ENCODE measurements around the gene ZFP36. TPM values are rescaled to one million over a fixed set of nuclear protein-coding genes. Genes with fewer than 3 reads are reported as not detected.
A peak's percentile ranks its signal among the peaks of the same experiment; 100 is the strongest.

The ZFP36 gene
- total RNA-seq, 4 donors from 2014 or later, result 183 to 682 (median 309) TPM

DNA sequence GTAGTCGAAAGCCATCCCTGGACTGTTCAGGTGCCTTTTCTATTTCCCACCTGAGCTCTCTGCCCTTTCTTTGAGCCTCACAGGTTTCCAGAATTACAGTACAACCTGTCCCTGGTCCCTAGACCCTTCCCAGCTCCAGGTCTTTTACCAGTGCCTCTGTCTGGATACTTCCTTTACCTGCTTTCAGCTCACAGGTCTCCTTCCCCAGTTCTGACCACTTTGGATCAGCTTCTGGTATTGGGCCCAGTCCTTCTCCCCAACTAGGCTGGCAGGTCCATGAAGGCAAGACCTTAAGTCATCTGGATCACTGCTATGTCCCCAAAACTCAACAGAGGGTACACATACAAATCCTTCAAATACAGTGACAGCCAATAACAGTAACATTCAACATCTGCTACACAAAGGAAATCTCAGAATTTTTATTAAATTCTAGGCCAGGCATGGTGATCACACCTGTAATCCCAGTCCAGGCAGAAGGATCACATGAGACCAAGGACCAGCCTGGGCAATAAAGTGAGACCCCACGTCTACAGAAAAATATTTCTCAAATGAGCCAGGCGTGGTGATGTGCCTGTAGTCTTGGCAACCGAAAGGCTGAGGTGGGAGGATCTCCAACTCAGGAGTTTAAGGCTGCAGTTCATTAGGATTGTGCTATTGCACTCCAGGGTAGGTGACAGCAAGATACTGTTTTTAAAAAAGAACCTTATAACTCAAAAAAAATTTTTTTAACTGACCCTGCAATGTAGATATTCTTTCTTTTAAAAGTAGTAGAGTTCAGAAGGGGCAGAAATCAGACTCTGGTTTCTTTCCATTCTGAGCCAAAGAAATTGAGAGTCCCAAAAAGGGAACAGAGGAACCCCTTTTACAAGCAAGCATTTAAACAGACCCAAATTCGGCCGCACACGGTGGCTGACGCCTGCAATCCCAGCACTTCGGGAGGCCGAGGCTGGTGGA, 27.8 kb downstream of the ZFP36 start:
- Histone ChIP-seq H3K9me3 (no peaks in the 10 kb centered on the region), H3K27ac (peak overlapping the region; percentile 79 to 91 (median 88)), H3K27me3 (no peaks in the 10 kb centered on the region), H3K4me1 (peaks cover 0 to 34% (median 19%) of the 10 kb centered on the region in 4 donors), H3K4me3 (peak overlapping the region; percentile 82 to 91 (median 85)), H3K36me3 (peaks cover 0 to 27% (median 0%) of the 10 kb centered on the region in 3 donors)
- DNase-seq, result no peak
- TF ChIP-seq CTCF (IDR thresholded peaks at IDR 0.05), result no peak
- no peak for TF ChIP-seq POLR2A (IDR thresholded peaks at IDR 0.05)

DNA sequence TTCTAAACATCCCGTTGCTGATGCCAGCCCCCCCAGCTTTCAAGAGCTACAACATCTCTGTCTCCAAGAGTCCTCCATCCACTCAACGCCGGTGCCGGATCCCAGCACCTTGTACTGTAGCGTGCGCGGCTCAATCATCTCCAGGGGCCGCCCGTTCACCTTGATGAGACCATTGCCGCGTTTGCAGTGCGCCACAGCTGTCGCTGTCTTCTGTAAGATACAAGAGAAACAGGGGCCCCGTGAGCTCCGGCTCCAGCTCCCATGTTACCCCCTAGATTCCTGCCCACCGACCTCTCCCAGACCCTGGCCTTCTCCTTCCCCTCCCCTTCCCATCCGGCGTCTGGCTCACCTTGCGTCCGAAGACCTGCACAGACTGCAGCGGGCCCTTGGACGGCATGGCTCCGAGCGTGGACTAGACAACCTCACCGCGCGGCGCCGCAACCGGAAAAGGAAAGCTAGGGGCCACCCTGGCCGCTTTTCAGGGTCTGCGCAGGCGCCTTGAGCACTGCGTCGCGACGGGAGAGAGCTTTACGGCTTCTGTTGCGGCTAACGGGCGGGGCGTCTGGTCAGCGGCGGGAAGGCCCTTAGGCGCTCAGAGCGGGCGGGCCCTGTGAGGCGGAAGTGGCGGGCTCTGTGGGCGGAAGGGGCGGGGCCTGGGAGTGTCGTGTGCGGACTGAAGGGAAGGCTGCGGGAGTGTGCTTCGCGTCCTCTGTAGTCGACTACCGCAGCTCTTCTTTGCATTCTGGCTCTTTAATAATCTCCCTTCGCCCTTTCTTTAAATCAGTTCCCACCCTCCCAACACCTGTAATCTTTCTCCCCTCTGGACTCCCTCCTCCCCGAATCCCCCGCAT, 29.1 kb downstream of the ZFP36 start, which contains the start of gene RPS16:
TSS of gene RPS16 (minus strand) at position 451 of the 851 bp plus-strand sequence. CDS start at position 397, 54 bp downstream.
- H3K27me3 ChIP-seq, result no peaks in the 10 kb centered on the region
- peak within 1 kb of the TSS; percentile 79 to 91 (median 88) for H3K27ac ChIP-seq
- TF ChIP-seq CTCF (IDR thresholded peaks at IDR 0.05) (no peak), POLR2A (IDR thresholded peaks at IDR 0.05) (peak; percentile 97)
- peak within 1 kb of the TSS; percentile 82 to 91 (median 85) for H3K4me3 ChIP-seq
- H3K36me3 ChIP-seq, result peaks cover 0 to 27% (median 0%) of the 10 kb centered on the region in 3 donors
- peaks cover 0 to 36% (median 17%) of the 10 kb centered on the region in 4 donors for H3K4me1 ChIP-seq
- DNase-seq, result peak; percentile 98 to 99 (median 99)
- no peaks in the 10 kb centered on the region for H3K9me3 ChIP-seq

DNA sequence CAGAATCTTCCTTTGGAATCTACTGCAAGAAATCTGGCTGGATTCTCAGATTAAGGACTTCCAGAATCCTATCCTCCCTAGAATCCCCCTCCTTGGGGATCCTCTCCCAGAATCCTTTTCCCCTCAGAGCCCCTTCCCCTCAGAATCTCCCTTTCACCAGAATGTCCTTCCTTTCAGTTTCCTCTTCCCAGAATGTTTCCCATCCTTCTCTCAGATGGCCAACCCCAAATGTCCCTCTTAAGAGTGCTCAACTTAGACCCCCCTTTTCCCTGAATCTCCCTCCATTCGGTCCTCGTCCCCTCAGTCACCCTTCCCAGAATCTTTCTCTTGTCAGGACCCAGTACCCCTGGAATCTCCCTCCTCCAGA, 29.7 kb downstream of the ZFP36 start:
- peak overlapping the region; percentile 79 to 91 (median 88) for H3K27ac ChIP-seq
- no peaks in the 10 kb centered on the region for H3K27me3 ChIP-seq
- no peak for TF ChIP-seq CTCF (IDR thresholded peaks at IDR 0.05)
- no peak for TF ChIP-seq POLR2A (IDR thresholded peaks at IDR 0.05)
- peaks cover 0 to 27% (median 0%) of the 10 kb centered on the region in 3 donors for H3K36me3 ChIP-seq
- H3K4me3 ChIP-seq, result peak overlapping the region; percentile 82 to 91 (median 85)
- no peaks in the 10 kb centered on the region for H3K9me3 ChIP-seq
- DNase-seq, result no peak
- H3K4me1 ChIP-seq, result peaks cover 0 to 33% (median 11%) of the 10 kb centered on the region in 4 donors

GRCh38 chr19:39438270-39438934, 31.8 kb downstream of the ZFP36 start:
- Histone ChIP-seq H3K36me3 (peaks cover 0 to 10% (median 0%) of the 10 kb centered on the region in 3 donors), H3K9me3 (no peaks in the 10 kb centered on the region), H3K27ac (no peak overlapping the region), H3K4me1 (peaks cover 0 to 33% (median 11%) of the 10 kb centered on the region in 4 donors), H3K27me3 (no peaks in the 10 kb centered on the region), H3K4me3 (no peak overlapping the region)
- no peak for DNase-seq
- TF ChIP-seq CTCF (IDR thresholded peaks at IDR 0.05) (no peak), POLR2A (IDR thresholded peaks at IDR 0.05) (no peak)
